OCI-LY3 (cell line): ENCODE measurements around the gene STAM2.
"Not testable (repeated sequence)": the region's sequence is repeated elsewhere in the genome, so short reads cannot be mapped to it uniquely, and the experiment has no call there.

Experiments
- H2AFZ ChIP-seq: fragments of 200-600, 300-600 bp; shearing (Covaris generic); 2 replicates; pipeline ENCODE4 v1.6.0; 2014; ENCODE audit warnings: antibody characterized with exemption, low read depth, low read length
- H3K27ac ChIP-seq: fragments of 200-600, 300-600 bp; sonication (generic); 2 replicates; pipeline ENCODE4 v1.5.1; 2014; ENCODE audit warnings: mild to moderate bottlenecking, low read length, moderate library complexity, mixed read lengths
- H3K27me3 ChIP-seq: fragments of 200-600, 300-600 bp; sonication (generic); 2 replicates; pipeline ENCODE4 v1.6.1; 2014; ENCODE audit warnings: low read depth, low read length, mixed read lengths
- H3K36me3 ChIP-seq: fragments of 200-600, 300-600 bp; sonication (generic); replicated peaks from 2 replicates; pipeline ENCODE3; 2014; ENCODE audit warnings: low read depth, low read length, mixed read lengths
- H3K4me1 ChIP-seq: fragments of 300-600, 200-600 bp; sonication (generic); 2 replicates; pipeline ENCODE4 v1.6.1; 2014; ENCODE audit warnings: low read length, mixed read lengths
- H3K4me2 ChIP-seq: fragments of 200-600, 300-600 bp; sonication (generic); 2 replicates; pipeline ENCODE4 v1.6.1; 2014; ENCODE audit warnings: low read length, mixed read lengths
- H3K4me3 ChIP-seq: fragments of 300-600, 200-600 bp; sonication (generic); 2 replicates; pipeline ENCODE4 v1.5.1; 2014; ENCODE audit warnings: antibody characterized with exemption, mild to moderate bottlenecking, low read length, moderate library complexity
- H3K79me2 ChIP-seq: fragments of 300-600, 200-600 bp; shearing (Covaris generic); 2 replicates; pipeline ENCODE4 v1.6.1; 2014; ENCODE audit warnings: mild to moderate bottlenecking, low read length, mixed read lengths
- H3K9ac ChIP-seq: fragments of 300-600, 200-600 bp; shearing (Covaris generic); 2 replicates; pipeline ENCODE4 v1.6.0; 2014; ENCODE audit warnings: mild to moderate bottlenecking, low read length, moderate library complexity
- H3K9me3 ChIP-seq: fragments of 200-600, 300-600 bp; shearing (Covaris generic); 2 replicates; pipeline ENCODE4 v1.6.1; 2014; ENCODE audit warnings: low read length, mixed read lengths; ENCODE audit not compliant: insufficient read depth
- H4K20me1 ChIP-seq: fragments of 200-600, 300-600 bp; sonication (generic); 2 replicates; pipeline ENCODE4 v1.6.1; 2016; ENCODE audit warnings: low read length, mixed read lengths; ENCODE audit not compliant: insufficient read depth
- EZH2phosphoT487 ChIP-seq: fragments of 200-600 bp; shearing (Covaris generic); IDR thresholded peaks from 2 replicates; pipeline ENCODE4 v1.6.1; 2018; ENCODE audit warnings: antibody characterized with exemption, mixed run types, low read depth
- TF ChIP-seq, protein P1 (sequence below): fragments of 200-600, 300-600 bp; sonication (generic); IDR thresholded peaks from 2 replicates; pipeline ENCODE4 v1.5.1; 2014; ENCODE audit warnings: antibody characterized with exemption, low read length, low read depth

STAM2 gene

GRCh38 chr2:152198499-152198898 lies 22.9 kb upstream of the STAM2 start:
- no peak overlapping the region for H3K9ac ChIP-seq
- H3K79me2 ChIP-seq: no peaks in the 10 kb centered on the region
- H3K27ac ChIP-seq: no peak overlapping the region
- H3K27me3 ChIP-seq: peaks cover 11% of the 10 kb centered on the region
- TF ChIP-seq, protein P1, sequence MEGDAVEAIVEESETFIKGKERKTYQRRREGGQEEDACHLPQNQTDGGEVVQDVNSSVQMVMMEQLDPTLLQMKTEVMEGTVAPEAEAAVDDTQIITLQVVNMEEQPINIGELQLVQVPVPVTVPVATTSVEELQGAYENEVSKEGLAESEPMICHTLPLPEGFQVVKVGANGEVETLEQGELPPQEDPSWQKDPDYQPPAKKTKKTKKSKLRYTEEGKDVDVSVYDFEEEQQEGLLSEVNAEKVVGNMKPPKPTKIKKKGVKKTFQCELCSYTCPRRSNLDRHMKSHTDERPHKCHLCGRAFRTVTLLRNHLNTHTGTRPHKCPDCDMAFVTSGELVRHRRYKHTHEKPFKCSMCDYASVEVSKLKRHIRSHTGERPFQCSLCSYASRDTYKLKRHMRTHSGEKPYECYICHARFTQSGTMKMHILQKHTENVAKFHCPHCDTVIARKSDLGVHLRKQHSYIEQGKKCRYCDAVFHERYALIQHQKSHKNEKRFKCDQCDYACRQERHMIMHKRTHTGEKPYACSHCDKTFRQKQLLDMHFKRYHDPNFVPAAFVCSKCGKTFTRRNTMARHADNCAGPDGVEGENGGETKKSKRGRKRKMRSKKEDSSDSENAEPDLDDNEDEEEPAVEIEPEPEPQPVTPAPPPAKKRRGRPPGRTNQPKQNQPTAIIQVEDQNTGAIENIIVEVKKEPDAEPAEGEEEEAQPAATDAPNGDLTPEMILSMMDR: no peak
- no peak for TF ChIP-seq EZH2phosphoT487
- H3K4me1 ChIP-seq: no peaks in the 10 kb centered on the region
- no peaks in the 10 kb centered on the region for H3K36me3 ChIP-seq
- no peak overlapping the region for H3K4me2 ChIP-seq
- H2AFZ ChIP-seq: no peak overlapping the region
- H3K9me3 ChIP-seq: no peaks in the 10 kb centered on the region
- no peak overlapping the region for H3K4me3 ChIP-seq
- H4K20me1 ChIP-seq: no peaks in the 10 kb centered on the region

- not testable (repeated sequence) for H3K79me2 ChIP-seq, H3K9ac ChIP-seq, H3K27ac ChIP-seq, H3K4me3 ChIP-seq, H3K4me2 ChIP-seq, H3K36me3 ChIP-seq, H2AFZ ChIP-seq, H3K9me3 ChIP-seq, H4K20me1 ChIP-seq, H3K4me1 ChIP-seq
- H3K27me3 ChIP-seq: peaks cover 15% of the 10 kb centered on the region
These were observed 22.1 kb upstream of the STAM2 start for GRCh38 chr2:152197508-152198284.

- no peak overlapping the region for H3K9ac ChIP-seq
- H3K4me1 ChIP-seq: no peaks in the 10 kb centered on the region
- TF ChIP-seq, protein P1: peak; percentile 89
- no peak for TF ChIP-seq EZH2phosphoT487
- H4K20me1 ChIP-seq: no peaks in the 10 kb centered on the region
- H3K27ac ChIP-seq: no peak overlapping the region
- peaks cover 6% of the 10 kb centered on the region; the same call in 1 of the 2 replicates for H3K27me3 ChIP-seq
- H3K79me2 ChIP-seq: no peaks in the 10 kb centered on the region
- no peak overlapping the region for H3K4me2 ChIP-seq
- H3K4me3 ChIP-seq: no peak overlapping the region
- H3K9me3 ChIP-seq: no peaks in the 10 kb centered on the region
- H2AFZ ChIP-seq: no peak overlapping the region
- H3K36me3 ChIP-seq: no peaks in the 10 kb centered on the region
These were observed 14.3 kb upstream of the STAM2 start for GRCh38 chr2:152189622-152190495.

DNA sequence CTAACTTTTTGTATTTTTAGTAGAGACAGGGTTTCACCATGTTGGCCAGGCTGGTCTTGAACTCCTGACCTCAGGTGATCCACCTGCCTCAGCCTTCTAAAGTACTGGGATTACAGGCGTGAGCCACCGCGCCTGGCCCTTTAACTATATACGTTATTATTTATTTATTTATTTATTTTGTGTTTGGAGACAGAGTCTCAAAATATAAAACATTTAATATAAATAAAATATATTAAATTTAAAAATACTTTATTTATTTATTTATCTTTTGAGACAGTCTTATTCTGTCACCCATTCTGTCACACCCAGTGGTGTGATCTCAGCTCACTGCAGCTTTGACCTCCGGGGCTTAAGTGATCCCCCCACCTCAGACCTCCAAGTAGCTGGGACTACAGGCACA lies 11.2 kb upstream of the STAM2 start:
- H4K20me1 ChIP-seq, H3K27me3 ChIP-seq, H3K4me3 ChIP-seq, H3K4me1 ChIP-seq, H3K9ac ChIP-seq, H3K27ac ChIP-seq, H3K79me2 ChIP-seq, H2AFZ ChIP-seq, H3K36me3 ChIP-seq, H3K9me3 ChIP-seq, H3K4me2 ChIP-seq: not testable (repeated sequence)

DNA sequence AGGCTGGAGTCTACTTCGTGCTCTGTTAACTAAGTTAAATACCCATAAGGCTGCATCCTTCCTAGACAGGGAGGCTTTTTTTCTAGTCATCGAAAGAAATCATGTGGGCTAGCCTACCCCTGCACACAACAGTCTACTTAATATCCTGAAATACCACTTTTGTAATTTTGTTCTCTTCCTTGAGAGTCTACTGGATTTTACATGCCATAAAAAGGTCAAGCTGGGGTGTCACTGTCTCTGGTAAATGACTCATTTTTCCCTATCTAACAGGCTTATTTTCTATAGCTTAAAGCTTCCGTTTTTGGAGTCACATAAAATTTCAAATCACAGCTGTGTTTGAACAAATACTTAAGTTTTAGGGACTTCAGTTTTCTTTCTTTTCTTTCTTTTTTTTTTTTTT lies 10.7 kb upstream of the STAM2 start:
- Histone ChIP-seq H3K79me2 (no peaks in the 10 kb centered on the region), H3K4me3 (no peak overlapping the region), H3K27ac (no peak overlapping the region), H3K9me3 (no peaks in the 10 kb centered on the region), H3K9ac (no peak overlapping the region), H3K4me2 (no peak overlapping the region), H3K36me3 (no peaks in the 10 kb centered on the region), H4K20me1 (no peaks in the 10 kb centered on the region), H2AFZ (no peak overlapping the region), H3K4me1 (no peaks in the 10 kb centered on the region), H3K27me3 (no peaks in the 10 kb centered on the region)
- no peak for TF ChIP-seq EZH2phosphoT487
- TF ChIP-seq, protein P1: no peak
